ENCODE measurements around the gene CD300LD.
A peak's percentile ranks its signal among the peaks of the same experiment; 100 is the strongest.

Gene CD300LD

GRCh38 chr17:74569020-74570003, 22.8 kb downstream of the CD300LD start:
- no peak overlapping the region for H2AFZ ChIP-seq (ENCODE audit: low read length)
- H3K9me2 ChIP-seq (replicated peaks; ENCODE audit: insufficient read depth, low read length): no peaks in the 10 kb centered on the region
- H4K20me1 ChIP-seq (ENCODE audit: insufficient read depth, low read length): no peaks in the 10 kb centered on the region
- H3K4me1 ChIP-seq (ENCODE audit: low read length): no peaks in the 10 kb centered on the region
- peaks cover 82% of the 10 kb centered on the region for H3K27me3 ChIP-seq (replicated peaks; ENCODE audit: insufficient read depth, low read length)
- no peak overlapping the region for H3K9ac ChIP-seq (ENCODE audit: low read length)
- H3K9me3 ChIP-seq (replicated peaks; ENCODE audit: insufficient read depth, low read length): no peaks in the 10 kb centered on the region
- H3K36me3 ChIP-seq (replicated peaks; ENCODE audit: insufficient read depth, low read length): no peaks in the 10 kb centered on the region
- no peak overlapping the region for H3K4me2 ChIP-seq (ENCODE audit: low read depth, low read length)
- no peaks in the 10 kb centered on the region for H3F3A ChIP-seq (ENCODE audit: insufficient read depth, low read length)
- DNase-seq: peak; percentile 26
- TF ChIP-seq CTCF (IDR thresholded peaks at IDR 0.05; ENCODE audit: low read length) (no peak), EZH2phosphoT487 (IDR thresholded peaks at IDR 0.05; ENCODE audit: low read length) (no peak), EZH2 (optimal IDR thresholded peaks at IDR 0.05; ENCODE audit: low read depth, low read length) (no peak)
- no peaks in the 10 kb centered on the region for H3K79me2 ChIP-seq (ENCODE audit: low read length)
- H3K27ac ChIP-seq (ENCODE audit: low read length): no peak overlapping the region
- no peak overlapping the region for H3K4me3 ChIP-seq (ENCODE audit: low read length)

- H3K9me3 ChIP-seq (replicated peaks; ENCODE audit: insufficient read depth, low read length): no peaks in the 10 kb centered on the region
- no peak for TF ChIP-seq EZH2 (optimal IDR thresholded peaks at IDR 0.05; ENCODE audit: low read depth, low read length)
- no peak for TF ChIP-seq CTCF (IDR thresholded peaks at IDR 0.05; ENCODE audit: low read length)
- TF ChIP-seq EZH2phosphoT487 (IDR thresholded peaks at IDR 0.05; ENCODE audit: low read length): no peak
- no peaks in the 10 kb centered on the region for H3K4me1 ChIP-seq (ENCODE audit: low read length)
- no peak overlapping the region for H3K9ac ChIP-seq (ENCODE audit: low read length)
- H3K36me3 ChIP-seq (replicated peaks; ENCODE audit: insufficient read depth, low read length): no peaks in the 10 kb centered on the region
- H3K79me2 ChIP-seq (ENCODE audit: low read length): no peaks in the 10 kb centered on the region
- H3F3A ChIP-seq (ENCODE audit: insufficient read depth, low read length): no peaks in the 10 kb centered on the region
- no peaks in the 10 kb centered on the region for H3K9me2 ChIP-seq (replicated peaks; ENCODE audit: insufficient read depth, low read length)
- no peak for DNase-seq
- no peak overlapping the region for H3K4me2 ChIP-seq (ENCODE audit: low read depth, low read length)
- H3K4me3 ChIP-seq (ENCODE audit: low read length): no peak overlapping the region
- H3K27ac ChIP-seq (ENCODE audit: low read length): no peak overlapping the region
- H4K20me1 ChIP-seq (ENCODE audit: insufficient read depth, low read length): no peaks in the 10 kb centered on the region
- peaks cover 85% of the 10 kb centered on the region for H3K27me3 ChIP-seq (replicated peaks; ENCODE audit: insufficient read depth, low read length)
- no peak overlapping the region for H2AFZ ChIP-seq (ENCODE audit: low read length)
These were observed 23.8 kb downstream of the CD300LD start for GRCh38 chr17:74568106-74568873.

- no peaks in the 10 kb centered on the region for H4K20me1 ChIP-seq (ENCODE audit: insufficient read depth, low read length)
- H3K4me3 ChIP-seq (ENCODE audit: low read length): no peak within 1 kb of the TSS
- H3K9ac ChIP-seq (ENCODE audit: low read length): no peak within 1 kb of the TSS
- H3F3A ChIP-seq (ENCODE audit: insufficient read depth, low read length): no peaks in the 10 kb centered on the region
- no peak for DNase-seq
- no peak within 1 kb of the TSS for H2AFZ ChIP-seq (ENCODE audit: low read length)
- H3K9me2 ChIP-seq (replicated peaks; ENCODE audit: insufficient read depth, low read length): no peaks in the 10 kb centered on the region
- TF ChIP-seq EZH2phosphoT487 (IDR thresholded peaks at IDR 0.05; ENCODE audit: low read length) (no peak), CTCF (IDR thresholded peaks at IDR 0.05; ENCODE audit: low read length) (no peak), EZH2 (optimal IDR thresholded peaks at IDR 0.05; ENCODE audit: low read depth, low read length) (no peak)
- no peaks in the 10 kb centered on the region for H3K36me3 ChIP-seq (replicated peaks; ENCODE audit: insufficient read depth, low read length)
- H3K4me2 ChIP-seq (ENCODE audit: low read depth, low read length): no peak within 1 kb of the TSS
- no peaks in the 10 kb centered on the region for H3K79me2 ChIP-seq (ENCODE audit: low read length)
- no peak within 1 kb of the TSS for H3K27ac ChIP-seq (ENCODE audit: low read length)
- H3K27me3 ChIP-seq (replicated peaks; ENCODE audit: insufficient read depth, low read length): peaks cover 85% of the 10 kb centered on the region
- no peaks in the 10 kb centered on the region for H3K4me1 ChIP-seq (ENCODE audit: low read length)
- H3K9me3 ChIP-seq (replicated peaks; ENCODE audit: insufficient read depth, low read length): no peaks in the 10 kb centered on the region
These were observed 24.7 kb downstream of the CD300LD start, which contains the start of gene CD300H for GRCh38 chr17:74567397-74567796. Gene CD300H (minus strand): TSS chr17:74567509.

Measured in MM.1S (cell line).